RCC 7860 (cell line): ENCODE results near the gene NRSN2.
"Not testable (repeated sequence)": the region's sequence is repeated elsewhere in the genome, so short reads cannot be mapped to it uniquely, and the experiment has no call there.

Experiments used
- DNase-seq: peaks from one replicate; pipeline ENCODE4 v3.0.0-alpha.2; 2015; ENCODE audit warnings: low spot score
- FAIRE-seq: peaks from 2 replicates; lab custom pipeline; 2012; peaks lifted over from hg19 to GRCh38; lab: Jason Lieb, UNC

The NRSN2 gene

DNA sequence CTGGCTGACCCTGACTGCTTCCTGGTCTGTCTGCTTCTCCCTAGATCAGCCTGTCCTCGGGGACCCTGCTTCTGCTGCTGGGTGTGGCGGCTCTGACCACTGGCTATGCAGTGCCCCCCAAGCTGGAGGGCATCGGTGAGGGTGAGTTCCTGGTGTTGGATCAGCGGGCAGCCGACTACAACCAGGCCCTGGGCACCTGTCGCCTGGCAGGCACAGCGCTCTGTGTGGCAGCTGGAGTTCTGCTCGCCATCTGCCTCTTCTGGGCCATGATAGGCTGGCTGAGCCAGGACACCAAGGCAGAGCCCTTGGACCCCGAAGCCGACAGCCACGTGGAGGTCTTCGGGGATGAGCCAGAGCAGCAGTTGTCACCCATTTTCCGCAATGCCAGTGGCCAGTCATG, 6.3 kb downstream of the NRSN2 start:
- no peak for FAIRE-seq
- no peak for DNase-seq

DNA sequence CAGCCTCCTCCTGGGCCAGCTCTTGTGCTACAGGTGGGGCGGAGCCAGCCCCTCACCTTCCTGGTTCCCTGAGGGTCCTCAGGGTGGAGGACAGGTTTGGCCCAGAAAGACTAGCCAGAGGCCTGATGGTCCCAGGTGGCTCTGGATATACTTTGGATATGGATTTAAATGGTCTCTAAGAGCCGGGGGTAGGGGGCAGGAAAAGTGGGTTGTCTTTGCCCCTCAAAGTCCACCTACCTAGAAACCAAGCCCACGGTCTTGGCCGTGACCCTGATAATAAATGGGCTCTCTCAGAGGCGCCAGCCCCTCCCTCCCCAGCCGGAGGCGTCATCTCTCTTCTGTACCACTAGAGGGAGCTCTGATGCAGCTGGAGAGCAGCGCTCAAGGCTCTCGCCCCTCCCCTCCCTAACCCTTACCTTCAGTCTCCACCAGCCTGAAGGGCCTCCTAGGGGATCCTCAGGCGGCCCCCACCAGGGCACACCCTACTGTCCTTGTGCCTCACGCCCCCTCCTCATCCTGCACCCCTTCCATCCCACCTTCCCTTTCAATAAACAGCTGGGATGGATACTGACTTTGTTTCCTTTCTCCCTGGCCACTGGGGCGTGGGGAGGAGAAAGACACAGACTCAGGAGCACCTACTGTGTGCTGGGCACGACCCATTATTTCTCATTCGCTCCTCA, 7.5 kb downstream of the NRSN2 start:
- FAIRE-seq (no peak), DNase-seq (peak; percentile 60)

DNA sequence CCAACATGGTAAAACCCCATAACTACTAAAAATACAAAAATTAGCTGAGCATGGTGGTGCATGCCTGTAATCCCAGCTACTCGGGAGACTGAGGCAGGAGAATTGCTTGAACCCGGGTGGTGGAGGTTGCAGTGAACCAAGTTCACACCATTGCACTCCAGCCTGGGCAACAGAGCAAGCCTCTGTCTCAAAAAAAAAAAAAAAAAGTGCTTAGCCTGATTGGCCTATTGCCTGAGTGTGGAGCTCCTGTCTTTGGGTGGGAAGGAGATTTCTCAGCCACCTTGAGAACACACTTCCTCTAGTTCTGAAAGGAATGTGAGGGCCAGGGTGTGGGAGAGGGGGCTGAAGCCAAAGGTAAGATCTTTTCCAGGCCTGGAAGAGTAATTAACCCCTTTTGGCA, 9.2 kb downstream of the NRSN2 start:
- FAIRE-seq, DNase-seq: not testable (repeated sequence)

DNA sequence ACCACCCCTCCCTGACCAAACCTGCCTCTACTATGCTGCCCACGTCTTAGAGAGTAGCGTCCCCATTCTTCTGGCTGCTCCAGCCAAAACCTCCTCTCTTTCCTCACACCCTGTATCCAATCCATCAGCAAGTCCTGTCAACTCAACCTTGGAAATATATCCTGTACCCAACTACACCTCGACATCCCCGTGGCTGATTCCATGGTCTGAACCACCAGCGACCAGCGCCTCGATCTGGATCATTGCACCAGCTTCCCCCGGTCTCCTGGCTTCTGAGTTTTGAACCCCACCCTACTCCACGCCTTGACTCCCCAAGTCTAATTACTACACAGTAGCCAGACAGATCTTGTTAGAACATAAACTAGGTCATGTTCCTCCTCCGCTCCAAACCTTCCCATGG, 9.8 kb downstream of the NRSN2 start:
- FAIRE-seq (no peak), DNase-seq (no peak)

DNA sequence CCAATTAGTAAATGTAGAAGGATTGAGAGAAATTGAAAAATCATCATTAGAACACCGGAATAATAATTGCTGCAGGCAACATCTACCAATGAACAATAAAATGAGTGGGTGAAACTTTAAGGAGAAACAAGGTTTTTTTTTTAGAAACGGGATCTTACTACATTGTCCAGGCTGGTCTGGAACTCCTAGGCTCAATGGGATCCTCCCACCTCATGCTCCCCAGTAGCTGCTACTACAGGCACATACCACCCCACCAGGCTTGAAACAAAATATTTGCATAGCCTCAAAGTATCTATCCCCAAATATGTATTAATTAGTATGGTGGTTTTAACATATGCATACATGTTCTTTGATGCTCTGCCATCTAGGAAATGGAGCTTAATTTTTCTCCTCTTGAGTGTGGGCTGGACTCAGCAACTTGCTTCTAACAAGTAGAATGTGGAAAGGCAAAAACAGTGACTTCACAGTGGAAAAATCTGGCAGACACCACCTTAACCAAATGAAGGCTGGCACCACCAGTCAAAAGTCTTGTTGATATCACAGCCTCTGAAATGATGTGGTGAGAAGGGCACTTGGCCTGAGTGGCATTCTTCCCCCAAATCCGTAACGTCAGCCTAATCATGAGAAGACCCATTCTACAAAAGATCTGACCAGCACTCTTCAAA, 12.1 kb downstream of the NRSN2 start:
- FAIRE-seq (no peak), DNase-seq (no peak)

DNA sequence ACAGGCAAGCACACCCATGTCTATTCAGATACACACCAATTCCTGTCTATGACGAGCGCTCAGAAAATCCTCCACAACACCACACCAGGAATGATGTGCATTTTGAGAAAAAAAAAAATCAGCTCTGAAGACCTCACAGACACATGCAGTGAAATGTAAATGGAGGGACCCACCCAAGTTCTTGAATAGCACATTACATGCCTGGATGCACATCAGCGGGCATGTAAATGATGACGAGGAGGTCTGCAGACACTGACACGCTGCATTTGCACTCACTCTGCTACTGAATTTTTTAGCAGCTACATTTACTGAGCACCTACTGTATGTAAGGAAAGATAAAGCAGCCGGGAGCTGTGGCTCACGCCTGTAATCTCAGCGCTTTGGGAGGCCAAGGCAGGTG, 14.7 kb downstream of the NRSN2 start:
- FAIRE-seq, result peak; percentile 84

DNA sequence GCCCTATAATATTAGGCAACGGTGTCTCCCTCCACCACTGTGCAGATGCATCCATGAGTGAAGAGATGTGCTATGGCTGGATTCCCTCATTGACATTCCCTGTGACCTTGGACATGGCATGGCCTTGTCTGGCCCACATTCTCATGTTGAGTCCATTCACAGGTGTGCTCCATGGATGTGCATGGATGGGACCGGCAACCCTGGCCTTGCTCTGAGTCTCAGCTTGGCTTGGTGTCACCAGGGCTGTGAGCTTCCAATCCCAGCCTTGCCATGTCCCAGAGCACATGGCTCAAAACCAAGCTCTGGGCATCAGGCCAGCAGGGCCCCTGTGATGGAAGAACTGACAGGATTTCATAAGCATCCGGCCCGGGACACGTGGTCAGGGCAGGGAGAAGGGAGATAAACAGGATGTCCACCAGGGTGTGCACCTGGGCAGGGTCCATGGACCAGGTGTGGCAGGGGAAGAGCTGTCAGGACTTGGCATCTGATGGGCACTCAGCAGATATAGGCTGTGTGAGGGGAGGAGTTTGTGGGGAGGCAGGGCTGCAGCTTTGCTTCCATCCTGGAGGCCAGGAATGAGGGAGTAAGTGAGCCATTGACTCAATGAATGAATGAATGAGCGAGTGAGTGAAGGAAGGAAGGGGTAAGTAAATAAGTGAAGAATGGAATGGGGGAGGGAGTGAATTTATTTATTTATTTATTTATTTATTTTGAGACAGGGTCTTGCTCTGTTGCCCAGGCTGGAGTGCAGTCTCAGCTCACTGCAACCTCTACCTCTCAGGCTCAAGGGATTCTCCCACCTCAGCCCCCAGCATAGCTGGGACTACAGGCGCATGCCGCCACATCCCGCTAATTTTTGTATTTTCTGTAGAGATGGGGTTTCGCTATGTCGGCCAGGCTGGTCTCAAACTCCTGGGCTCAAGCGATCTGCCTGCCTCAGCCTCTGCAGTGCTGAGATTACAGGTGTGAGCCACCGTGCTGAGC, 15.7 kb downstream of the NRSN2 start:
- DNase-seq, result peak; percentile 95
- FAIRE-seq, result peak; percentile 88

More for the DNA sequence above, 14.7 kb downstream of the NRSN2 start:
- peak; percentile 80 for DNase-seq

DNA sequence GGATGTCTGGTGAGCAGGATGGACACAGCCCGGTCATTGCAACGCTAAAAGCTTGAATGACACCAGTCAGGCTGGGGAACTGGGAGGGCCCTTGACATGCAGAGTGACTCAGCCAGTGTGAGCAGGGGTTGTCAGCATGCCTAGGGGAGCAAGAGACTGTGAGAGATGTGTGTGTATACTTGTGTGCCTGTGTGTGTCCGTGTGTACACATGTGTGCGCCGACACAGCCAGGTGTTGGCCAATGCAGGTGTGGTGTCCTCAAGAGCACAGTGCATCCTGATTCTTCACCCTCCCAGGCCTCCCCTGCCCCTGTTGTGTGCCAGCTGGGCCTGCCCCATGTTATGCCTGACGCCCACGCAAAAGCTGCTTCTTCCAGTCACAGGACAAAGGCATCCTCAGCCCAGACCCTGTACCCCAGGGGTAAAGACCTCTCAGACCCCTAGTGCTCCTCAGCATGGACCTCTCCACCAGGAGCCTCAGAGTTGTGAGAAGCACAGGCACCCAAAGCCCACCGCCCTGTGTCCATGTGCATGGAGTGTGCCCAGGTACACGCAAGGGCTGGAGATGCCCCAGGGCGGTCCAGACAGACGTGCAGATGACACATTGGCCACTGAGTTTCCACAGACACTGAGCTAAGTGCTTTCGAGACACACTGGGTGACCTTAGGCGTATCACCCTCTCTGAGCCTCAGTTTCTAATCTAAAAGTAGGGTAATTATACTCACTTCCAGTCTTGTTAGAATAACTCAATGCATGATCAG, 16.6 kb downstream of the NRSN2 start:
- peak; percentile 69 for DNase-seq
- no peak for FAIRE-seq

DNA sequence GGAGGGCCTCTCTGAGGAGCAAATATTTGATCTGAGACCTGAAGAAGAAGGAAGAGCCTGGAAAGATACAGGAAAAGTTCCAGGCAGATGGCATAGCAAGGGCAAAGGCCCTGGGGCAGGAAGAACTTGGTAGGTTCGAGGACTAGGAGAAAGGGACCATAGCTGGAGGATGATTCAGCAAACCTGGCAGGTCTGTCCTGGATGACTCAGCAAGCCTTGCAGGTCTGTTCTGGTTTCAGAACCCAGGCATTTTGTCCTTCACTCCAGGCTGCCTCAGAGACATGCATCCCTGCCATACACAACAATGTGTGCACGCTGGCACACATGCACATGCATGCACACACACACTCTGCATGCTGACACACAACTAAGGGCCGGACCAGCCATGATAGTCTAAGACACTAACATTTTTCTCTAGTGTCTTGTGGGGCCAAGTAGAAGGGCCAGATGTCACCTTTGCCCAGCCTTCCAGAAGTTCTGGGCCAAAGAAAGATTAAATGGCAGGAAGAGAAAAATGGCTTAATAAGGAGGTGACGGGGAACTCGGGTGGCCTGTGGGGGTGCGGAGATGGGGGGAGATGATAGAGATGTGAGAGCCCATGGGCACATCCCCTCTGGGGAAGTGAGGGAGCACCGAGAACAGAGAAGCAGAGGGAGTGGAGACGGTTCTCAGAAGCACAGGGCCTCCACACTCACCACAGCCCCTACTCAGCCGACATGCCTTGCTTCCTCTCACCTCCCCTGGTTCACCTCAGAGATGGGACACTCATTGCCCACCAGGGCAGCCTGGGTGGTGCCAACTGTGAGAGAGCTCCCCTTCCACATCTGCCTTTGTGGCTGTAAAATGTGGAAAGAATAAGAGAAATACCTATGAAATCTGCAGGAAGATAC, 18.2 kb downstream of the NRSN2 start:
- FAIRE-seq (no peak), DNase-seq (peak; percentile 54)

DNA sequence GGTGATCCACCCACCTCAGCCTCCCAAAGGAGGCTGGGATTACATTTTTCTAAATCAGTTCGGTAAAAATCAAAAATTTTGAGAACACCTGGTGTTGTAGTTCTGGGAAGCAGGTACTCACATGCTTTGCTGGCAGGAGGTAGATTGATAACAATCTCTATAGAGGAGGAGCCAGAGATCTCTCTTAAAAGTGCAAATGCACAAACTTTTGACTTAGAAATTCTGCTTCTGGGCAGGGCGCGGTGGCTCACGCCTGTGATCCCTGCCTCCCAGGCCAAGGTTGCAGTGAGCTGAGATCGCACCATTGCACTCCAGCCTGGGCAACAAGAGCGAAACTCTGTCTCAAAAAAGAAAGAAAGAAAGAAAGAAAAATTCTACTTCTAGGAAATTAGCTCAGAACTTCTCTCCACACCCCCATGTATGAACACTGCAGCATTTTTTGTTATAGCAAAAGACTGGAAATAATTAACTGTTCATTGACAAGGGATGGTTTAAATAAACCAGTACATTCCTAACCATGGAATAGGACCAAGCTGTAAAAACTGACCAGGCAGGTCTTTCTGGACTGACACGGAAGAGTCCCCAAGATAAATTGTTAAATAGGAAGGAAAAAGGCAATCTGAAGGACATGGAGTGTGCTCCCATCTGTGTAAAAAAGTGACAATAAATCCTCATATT, 19.3 kb downstream of the NRSN2 start:
- no peak for DNase-seq
- FAIRE-seq, result no peak

DNA sequence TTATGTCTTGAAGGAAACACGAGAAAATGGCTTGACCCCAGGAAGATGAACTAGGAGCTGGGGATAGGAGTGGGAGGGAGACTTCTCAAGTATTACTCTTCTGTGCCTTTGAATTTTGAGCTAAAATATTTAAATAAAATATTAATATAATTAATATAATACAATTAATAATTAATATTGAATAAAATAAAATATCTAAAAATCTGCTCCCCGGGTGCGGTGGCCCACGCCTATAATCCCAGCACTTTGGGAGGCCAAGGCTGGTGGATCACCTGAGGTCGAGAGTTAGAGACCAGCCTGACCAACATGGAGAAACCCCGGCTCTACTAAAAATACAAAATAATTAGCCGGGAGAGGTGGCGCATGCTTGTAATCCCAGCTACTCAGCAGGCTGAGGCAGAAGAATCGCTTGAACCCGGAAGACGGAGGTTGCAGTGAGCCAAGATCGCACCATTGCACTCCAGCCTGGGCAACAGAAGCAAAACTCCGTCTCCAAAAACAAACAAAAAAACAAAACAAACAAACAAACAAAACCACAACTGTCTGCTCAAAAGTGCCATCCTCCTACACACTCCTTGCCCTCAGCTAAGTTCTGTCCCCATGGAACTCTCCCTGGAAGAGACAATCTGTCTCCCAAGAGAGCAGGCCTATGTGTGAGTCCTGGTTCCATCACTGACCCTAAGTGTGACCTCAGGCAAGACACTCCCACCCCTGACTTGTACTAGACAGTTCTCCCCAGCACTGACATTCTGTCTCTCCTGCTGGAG, 20.0 kb downstream of the NRSN2 start:
- FAIRE-seq (no peak), DNase-seq (no peak)

DNA sequence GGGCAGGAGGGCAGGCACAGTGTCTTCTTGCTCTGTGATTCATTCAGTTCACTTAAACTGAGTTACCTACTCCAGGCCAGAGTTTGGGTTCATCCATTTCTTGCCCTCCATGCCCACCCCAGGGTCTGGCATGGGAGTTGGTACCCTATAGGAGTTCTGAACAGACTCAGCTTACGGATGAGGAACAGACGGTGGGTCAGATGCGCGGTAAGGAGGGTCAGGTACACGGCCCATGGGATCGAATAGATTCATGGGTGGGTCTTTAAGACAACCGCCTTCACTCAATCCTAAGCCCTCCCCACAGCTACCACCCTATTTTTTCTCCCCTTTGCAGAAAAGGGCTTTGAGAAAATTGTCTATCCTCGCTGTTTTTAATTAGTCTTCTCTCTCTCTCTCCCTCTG, 20.6 kb downstream of the NRSN2 start:
- FAIRE-seq (no peak), DNase-seq (no peak)

DNA sequence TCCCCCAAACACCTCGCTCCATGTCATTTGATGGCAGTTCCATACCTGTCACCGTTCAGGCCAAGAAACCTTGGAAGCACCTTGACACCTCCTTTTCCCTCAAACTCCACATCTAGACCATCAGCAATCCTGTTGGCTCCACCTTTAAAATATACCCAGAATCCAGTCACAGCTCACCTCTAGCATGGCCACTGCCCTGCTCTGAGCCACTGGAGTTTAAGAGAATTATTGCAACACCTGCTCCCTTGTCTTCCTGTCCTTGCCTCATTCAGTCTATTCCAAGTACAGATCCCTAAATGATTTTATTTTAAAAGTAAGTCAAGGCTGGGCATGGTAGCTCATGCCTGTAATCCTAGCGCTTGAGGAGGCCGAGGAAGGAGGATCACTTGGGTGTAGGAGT, 22.0 kb downstream of the NRSN2 start:
- DNase-seq, result no peak
- no peak for FAIRE-seq

DNA sequence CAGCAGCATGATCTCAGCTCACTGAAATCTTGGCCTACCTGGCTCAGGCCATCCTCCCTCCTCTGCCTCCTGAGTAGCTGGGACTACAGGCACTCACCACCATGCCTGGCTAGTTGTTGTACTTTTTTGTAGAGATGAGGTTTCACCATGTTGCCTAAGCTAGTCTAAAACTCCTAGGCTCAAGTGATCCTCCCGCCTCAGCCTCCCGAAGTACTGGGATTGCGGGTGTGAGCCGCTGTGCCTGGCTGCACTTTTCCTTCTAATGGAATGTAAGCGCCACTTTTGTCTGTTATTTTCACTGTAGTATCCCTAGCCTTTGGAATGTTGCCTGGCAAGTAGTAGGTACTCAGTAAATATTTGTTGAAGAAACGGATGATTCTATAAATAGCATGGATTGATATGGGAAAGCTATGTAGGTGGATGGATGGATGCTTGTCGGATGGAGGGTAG, 23.3 kb downstream of the NRSN2 start:
- FAIRE-seq (no peak), DNase-seq (no peak)

DNA sequence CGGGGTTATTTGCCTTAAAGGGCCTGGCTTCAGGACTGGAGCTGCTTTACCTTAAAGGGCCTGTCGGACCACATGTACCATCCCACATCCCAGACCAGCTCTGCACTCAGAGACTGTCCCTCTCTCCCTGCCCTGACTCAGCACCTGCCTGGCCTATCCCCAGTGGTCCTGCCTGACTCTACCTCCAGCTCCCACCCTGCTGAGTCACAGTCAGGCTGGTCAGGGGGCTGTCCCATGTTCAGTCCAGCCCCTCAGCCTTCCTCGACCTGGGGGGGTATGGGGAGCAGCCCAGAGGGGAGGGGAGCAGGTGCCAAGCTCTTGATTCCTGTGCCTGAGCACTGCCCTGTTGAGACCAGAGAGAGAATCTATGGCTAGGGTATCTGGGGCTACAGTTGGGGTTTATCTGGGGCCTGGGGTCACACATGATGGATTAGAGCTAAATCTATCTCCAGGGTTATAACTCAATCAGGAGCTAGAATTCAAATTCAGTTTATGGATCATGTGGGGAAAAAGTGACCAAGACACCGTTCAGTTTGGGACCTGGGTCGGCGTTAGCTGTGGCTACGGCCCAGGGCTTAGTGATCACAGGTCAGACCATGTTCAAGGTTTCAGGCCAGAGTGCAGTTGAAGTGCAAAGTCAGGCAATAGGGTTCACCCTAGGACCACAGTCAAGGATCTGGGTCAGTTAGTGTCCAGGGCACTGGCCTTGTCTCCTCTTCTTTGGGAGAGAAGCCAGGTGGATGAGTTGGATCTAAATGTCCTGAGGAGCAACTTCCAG, 24.3 kb downstream of the NRSN2 start:
- no peak for FAIRE-seq
- DNase-seq, result no peak

DNA sequence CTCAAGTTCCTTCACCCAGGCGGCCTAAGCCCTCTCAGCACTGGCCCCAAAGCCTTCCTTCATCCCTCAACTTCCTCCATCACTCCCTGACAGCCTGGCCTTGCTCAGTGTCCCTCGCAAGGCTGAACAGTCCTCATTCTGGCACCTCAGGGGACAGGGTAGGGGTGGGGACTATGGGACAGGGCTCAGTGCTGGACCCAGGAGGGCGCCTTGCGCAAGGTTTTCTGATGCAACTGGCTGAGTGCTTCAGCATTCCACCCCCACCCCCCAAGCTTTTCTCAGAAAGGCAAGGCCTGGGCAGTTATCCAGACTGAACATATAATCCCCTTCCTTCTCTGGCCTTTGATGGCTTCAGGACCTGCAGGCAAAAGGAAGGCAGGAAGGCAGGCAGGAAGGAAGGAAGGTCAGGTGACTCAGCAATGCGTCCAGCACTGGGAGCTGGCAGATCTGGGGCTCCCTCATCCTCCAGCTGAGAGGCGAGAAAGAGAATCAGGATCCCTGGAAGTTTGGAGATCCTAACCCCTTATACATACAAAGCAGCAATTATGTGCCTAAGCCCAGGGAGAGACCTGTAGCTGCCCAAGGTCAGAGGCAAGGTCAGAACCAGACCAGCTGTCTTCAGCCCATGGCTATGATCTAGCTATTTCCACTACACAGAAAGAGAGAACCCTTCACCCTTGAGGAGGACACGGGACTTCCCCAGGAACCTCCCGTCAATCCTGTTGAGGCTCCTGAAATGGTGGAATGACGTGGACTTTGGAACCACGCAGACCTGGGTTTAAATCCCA, 25.0 kb downstream of the NRSN2 start:
- no peak for FAIRE-seq
- peak; percentile 48 for DNase-seq
